Stimulated activated CD4-positive, alpha-beta T cell treated with anti-CD3 and anti-CD28 coated beads, Interleukin-2, amount 100 ng/mL, for 48 hours (primary cell): ENCODE measurements around the gene TAF3.
"Not testable (repeated sequence)": the region's sequence is repeated elsewhere in the genome, so short reads cannot be mapped to it uniquely, and the experiment has no call there.

Experiments
- DNase-seq, 2 donors: peaks; one replicate each; pipeline ENCODE4 v3.0.0-alpha.2; 2020

TAF3 gene

GRCh38 chr10:7818295-7819120, at the start of gene TAF3:
TAF3 (plus strand) TSS chr10:7818505; CDS start chr10:7818710, 205 bp downstream.
- DNase-seq, result peak; percentile 91 to 93

- DNase-seq, result no peak
These were observed 44.2 kb upstream of the TAF3 start for GRCh38 chr10:7773845-7774801.

GRCh38 chr10:7776777-7777176, 41.5 kb upstream of the TAF3 start:
- no peak for DNase-seq

GRCh38 chr10:7782194-7782593, 36.1 kb upstream of the TAF3 start:
- DNase-seq, result not testable (repeated sequence)

- DNase-seq, result no peak
These were observed 31.9 kb upstream of the TAF3 start for GRCh38 chr10:7786430-7786829.

- peak in 1 of 2 donors; percentile 3 for DNase-seq
These were observed 31.0 kb upstream of the TAF3 start for GRCh38 chr10:7787150-7787856.

- DNase-seq, result peak; percentile 95
These were observed 30.3 kb upstream of the TAF3 start, which contains the start of the genes ATP5F1C and KIN for GRCh38 chr10:7787857-7788638. ATP5F1C (plus strand) TSS chr10:7788177; CDS start chr10:7788208, 31 bp downstream. KIN (minus strand) TSS chr10:7787993; CDS start chr10:7787933, 60 bp downstream.

GRCh38 chr10:7788639-7789286, 29.5 kb upstream of the TAF3 start:
- no peak for DNase-seq

- no peak for DNase-seq
These were observed 28.9 kb upstream of the TAF3 start for GRCh38 chr10:7789390-7789789.

GRCh38 chr10:7792541-7792940, 25.8 kb upstream of the TAF3 start:
- DNase-seq, result no peak

GRCh38 chr10:7794251-7795026, 23.9 kb upstream of the TAF3 start:
- no peak for DNase-seq

- no peak for DNase-seq
These were observed 22.7 kb upstream of the TAF3 start for GRCh38 chr10:7795605-7796004.

GRCh38 chr10:7797582-7797981, 20.7 kb upstream of the TAF3 start:
- no peak for DNase-seq

GRCh38 chr10:7802606-7803005, 15.7 kb upstream of the TAF3 start:
- DNase-seq, result no peak

GRCh38 chr10:7804216-7804615, 14.1 kb upstream of the TAF3 start:
- no peak for DNase-seq

GRCh38 chr10:7804741-7805140, 13.6 kb upstream of the TAF3 start:
- DNase-seq, result no peak

GRCh38 chr10:7808686-7809267, 9.5 kb upstream of the TAF3 start:
- DNase-seq, result no peak

- DNase-seq, result no peak
These were observed 7.9 kb upstream of the TAF3 start for GRCh38 chr10:7810443-7810842.

GRCh38 chr10:7811000-7811399, 7.3 kb upstream of the TAF3 start:
- DNase-seq, result no peak

GRCh38 chr10:7811743-7812142, 6.6 kb upstream of the TAF3 start:
- DNase-seq, result not testable (repeated sequence)
